Lower lobe of right lung (tissue), 2 donors: ENCODE measurements around the gene ERI3. TPM values are rescaled to one million over a fixed set of nuclear protein-coding genes. Genes with fewer than 3 reads are reported as not detected.

ENCODE experiments used
- ATAC-seq, 2 donors: fragments of 200-7000 bp; cut with Tn5 transposase; one replicate each; pipeline ENCODE4 v1.9.1; 2020 to 2022; ENCODE audit warnings: mild to moderate bottlenecking in 2 of 2, moderate library complexity in 2 of 2
- DNase-seq: peaks from one replicate; pipeline ENCODE4 v3.0.0-alpha.2; 2020
- H3K27ac ChIP-seq: fragments of 200-600 bp; one replicate; pipeline ENCODE4 v1.8.0; 2022
- H3K27me3 ChIP-seq: fragments of 200-600 bp; one replicate; pipeline ENCODE4 v1.8.0; 2022; ENCODE audit warnings: low read depth
- H3K36me3 ChIP-seq: fragments of 200-600 bp; one replicate; pipeline ENCODE4 v1.8.0; 2022; ENCODE audit warnings: mild to moderate bottlenecking
- H3K4me1 ChIP-seq: fragments of 200-600 bp; one replicate; pipeline ENCODE4 v1.8.0; 2022
- H3K4me3 ChIP-seq: fragments of 200-600 bp; one replicate; pipeline ENCODE4 v1.8.0; 2022; ENCODE audit warnings: mild to moderate bottlenecking
- H3K9me3 ChIP-seq: fragments of 200-600 bp; one replicate; pipeline ENCODE4 v1.8.0; 2022
- CTCF ChIP-seq: fragments of 200-600 bp; IDR thresholded peaks from one replicate; pipeline ENCODE4 v1.8.0; 2022; ENCODE audit warnings: antibody characterized with exemption, mild to moderate bottlenecking
- intact Hi-C: fragments of 100-400 bp; cut with DNase I; formaldehyde crosslinking; loops from one replicate; pipeline ENCODE4 v1.11.0; 2022
- long read RNA-seq: library from polyadenylated mRNA; unstranded; transcript quantifications from one replicate; pipeline ENCODE4 v2.0.0, GENCODE V29; 2021
- total RNA-seq: library from RNA; stranded (reverse); fragmentation: NEBNext Ultra II Directional; extraction: Animal tissue kit (Norgen Biotek cat#: 25700); gene quantifications from one replicate; pipeline ENCODE4 v1.2.1, GENCODE V29; 2021
- donor health status: DM: no; HTN: yes; CAD: no; lungs with severe emphysema.

Gene ERI3
- total RNA-seq, result 36.3 TPM
- long read RNA-seq, transcript ERI3-201 (9 exons, 1,684 nt), result major isoform, 31 of 88 reads
- long read RNA-seq, partial matches to known transcripts, result 29 of 88 reads
- long read RNA-seq, other reads (novel, unspliced or antisense), result 28 of 88 reads

- TF ChIP-seq CTCF, result no peak
Observed at GRCh38 chr1:44354840-44355581, at the start of gene ERI3. ERI3 (minus strand) TSS chr1:44355257; CDS start chr1:44355026, 231 bp downstream.

GRCh38 chr1:44401256-44402228 lies 46.5 kb upstream of the ERI3 start:
- Histone ChIP-seq H3K27ac (no peak overlapping the region), H3K36me3 (no peaks in the 10 kb centered on the region), H3K9me3 (no peaks in the 10 kb centered on the region), H3K4me1 (peaks cover 21% of the 10 kb centered on the region), H3K27me3 (peaks cover 64% of the 10 kb centered on the region), H3K4me3 (no peak overlapping the region)
- no peak for TF ChIP-seq CTCF
- DNase-seq, result no peak
- no peak for ATAC-seq
- intact Hi-C loops, result no loop called here

More at GRCh38 chr1:44354840-44355581, at the start of gene ERI3:
- peak; percentile 99 to 100 for ATAC-seq
- H3K9me3 ChIP-seq, result no peaks in the 10 kb centered on the region
- peaks cover 18% of the 10 kb centered on the region for H3K4me1 ChIP-seq
- H3K27me3 ChIP-seq, result no peaks in the 10 kb centered on the region
- intact Hi-C loops, result no loop called here
- DNase-seq, result peak; percentile 98
- H3K27ac ChIP-seq, result peak within 1 kb of the TSS; percentile 82
- no peaks in the 10 kb centered on the region for H3K36me3 ChIP-seq
- H3K4me3 ChIP-seq, result peak within 1 kb of the TSS; percentile 91

GRCh38 chr1:44390277-44390676 lies 35.2 kb upstream of the ERI3 start:
- ATAC-seq (no peak), DNase-seq (no peak)
- Histone ChIP-seq H3K36me3 (no peaks in the 10 kb centered on the region), H3K9me3 (no peaks in the 10 kb centered on the region), H3K27me3 (peaks cover 36% of the 10 kb centered on the region), H3K4me1 (no peaks in the 10 kb centered on the region), H3K4me3 (no peak overlapping the region), H3K27ac (no peak overlapping the region)
- intact Hi-C loops, result no loop called here
- TF ChIP-seq CTCF, result no peak

- Histone ChIP-seq H3K4me1 (no peaks in the 10 kb centered on the region), H3K9me3 (no peaks in the 10 kb centered on the region), H3K36me3 (no peaks in the 10 kb centered on the region), H3K4me3 (no peak overlapping the region), H3K27me3 (peaks cover 36% of the 10 kb centered on the region), H3K27ac (no peak overlapping the region)
- no peak for TF ChIP-seq CTCF
- DNase-seq (no peak), ATAC-seq (no peak)
- intact Hi-C loops, result no loop called here
Observed at GRCh38 chr1:44389437-44389836, 34.4 kb upstream of the ERI3 start.

- no peaks in the 10 kb centered on the region for H3K4me1 ChIP-seq
- H3K4me3 ChIP-seq, result no peak overlapping the region
- peaks cover 32% of the 10 kb centered on the region for H3K27me3 ChIP-seq
- H3K27ac ChIP-seq, result no peak overlapping the region
- no peaks in the 10 kb centered on the region for H3K36me3 ChIP-seq
- DNase-seq (no peak), ATAC-seq (no peak)
- no peak for TF ChIP-seq CTCF
- intact Hi-C loops, result no loop called here
- no peaks in the 10 kb centered on the region for H3K9me3 ChIP-seq
Observed at GRCh38 chr1:44388551-44388950, 33.5 kb upstream of the ERI3 start.
